Sigmoid colon (tissue), 7 donors: Measurements from ENCODE around the gene ACTR3. TPM values are rescaled to one million over a fixed set of nuclear protein-coding genes. Genes with fewer than 3 reads are reported as not detected.

Experiments used
- DNase-seq: peaks from one replicate; pipeline ENCODE4 v3.0.0-alpha.2; 2019
- H3K27ac ChIP-seq, 4 donors: fragments of 200-600 bp; sonication (generic); one replicate each; pipeline ENCODE4 v1.5.1; 2016 to 2019; ENCODE audit warnings: mild to moderate bottlenecking in 1 of 4
- H3K27me3 ChIP-seq, 3 donors: fragments of 200-600 bp; sonication (generic); one replicate each; pipeline ENCODE4 v1.5.1; 2019; ENCODE audit warnings: mild to moderate bottlenecking in 1 of 3
- H3K36me3 ChIP-seq, 4 donors: fragments of 200-600 bp; sonication (generic); one replicate each; pipeline ENCODE4 v1.5.1; 2016 to 2019
- H3K4me1 ChIP-seq, 4 donors: fragments of 200-600 bp; sonication (generic); one replicate each; pipeline ENCODE4 v1.5.1; 2017 to 2019
- H3K4me3 ChIP-seq, 4 donors: fragments of 200-600 bp; sonication (generic); one replicate each; pipeline ENCODE4 v1.5.1; 2017 to 2019; ENCODE audit warnings: mild to moderate bottlenecking in 2 of 4, moderate library complexity in 1 of 4
- H3K9me3 ChIP-seq, 4 donors: fragments of 200-600 bp in 3 of 4; sonication (generic) in 3 of 4; one replicate each; pipeline versions ENCODE4 v1.5.1 to v1.6.1; 2013 to 2019
- EP300 ChIP-seq, 4 donors: sonication (generic); formaldehyde crosslinking; IDR thresholded peaks; one replicate each; pipeline ENCODE4 v1.6.1; 2017; ENCODE audit warnings: antibody characterized with exemption in 4 of 4
- POLR2A ChIP-seq, 2 donors: fragments of 450-650 bp; IDR thresholded peaks; one replicate each; pipeline ENCODE4 v1.6.1; 2016; ENCODE audit warnings: antibody characterized with exemption in 2 of 2, mild to moderate bottlenecking in 2 of 2, moderate library complexity in 2 of 2
- POLR2AphosphoS5 ChIP-seq, 4 donors: sonication (generic); formaldehyde crosslinking; IDR thresholded peaks; one replicate each; pipeline ENCODE4 v1.6.1; 2017; ENCODE audit warnings: antibody characterized with exemption in 4 of 4
- WGBS, 2 donors: extraction: QIAGEN DNeasy Blood & Tissue Kit; methylation state at CpG; one replicate each; pipeline ENCODE4 v1.1.7; 2013; 5-methylcytosine and 5-hydroxymethylcytosine counted together
- intact Hi-C: fragments of 100-400 bp; cut with DNase I; formaldehyde crosslinking; loops from one replicate; pipeline ENCODE4 v1.15.1; 2023
- polyA plus RNA-seq, 3 donors: library from polyadenylated mRNA; stranded (reverse); fragments of 200-250 nt; gene quantifications; one replicate each; pipeline ENCODE4 v1.2.3, GENCODE V29; 2013
- total RNA-seq, 4 donors: library from RNA; depleted of rRNA; stranded (reverse); fragments of >200 nt; gene quantifications; one replicate each; pipeline ENCODE4 v1.1.0, GENCODE V29; 2016
- TF ChIP-seq, protein P1 (sequence below), 4 experiments: fragments of 450-650 bp in 3 of 4; fragments of 200-600 bp in 1 of 4; IDR thresholded peaks; one replicate each; pipeline ENCODE4 v1.5.1; 2016 to 2019; ENCODE audit warnings: antibody characterized with exemption in 4 of 4, mild to moderate bottlenecking in 3 of 4, moderate library complexity in 2 of 4
- donor health status: healthy with polysubstance abuse.
- donor health status: Bipolar disorder and iron deficiency.
- donor health status: healthy.

The ACTR3 gene
- total and polyA plus RNA-seq, 7 donors: 108 to 178 (median 147) TPM

DNA sequence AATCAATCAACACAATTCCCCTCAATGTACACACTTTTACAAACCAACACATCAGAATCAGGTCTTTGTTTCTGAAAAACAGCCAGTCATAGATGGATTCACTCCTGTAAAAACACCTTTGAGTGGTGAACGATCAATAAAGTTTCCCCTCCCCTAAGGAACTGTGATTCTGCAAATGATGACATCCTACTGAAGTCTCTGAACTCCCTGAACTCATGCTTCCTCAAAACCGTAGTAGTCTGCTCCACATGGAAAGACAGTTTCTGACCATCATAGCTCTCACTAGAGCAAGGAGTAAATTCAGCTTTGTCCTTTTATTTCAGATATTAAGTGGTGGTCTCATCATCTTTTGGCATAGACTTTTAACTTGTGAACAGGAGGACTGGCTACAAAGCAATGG is 43.5 kb upstream of the ACTR3 start:
- Histone ChIP-seq H3K36me3 (no peaks in the 10 kb centered on the region), H3K27ac (no peak overlapping the region), H3K4me3 (no peak overlapping the region), H3K9me3 (no peaks in the 10 kb centered on the region), H3K4me1 (no peaks in the 10 kb centered on the region), H3K27me3 (no peaks in the 10 kb centered on the region)
- intact Hi-C loops: no loop called here
- 78 to 80% methylated on average over 2 of the region's 2 CpGs for WGBS, 2 donors
- no peak for DNase-seq
- TF ChIP-seq POLR2AphosphoS5 (IDR thresholded peaks at IDR 0.05) (no peak), EP300 (IDR thresholded peaks at IDR 0.05) (no peak), POLR2A (IDR thresholded peaks at IDR 0.05) (no peak)
- TF ChIP-seq, protein P1, sequence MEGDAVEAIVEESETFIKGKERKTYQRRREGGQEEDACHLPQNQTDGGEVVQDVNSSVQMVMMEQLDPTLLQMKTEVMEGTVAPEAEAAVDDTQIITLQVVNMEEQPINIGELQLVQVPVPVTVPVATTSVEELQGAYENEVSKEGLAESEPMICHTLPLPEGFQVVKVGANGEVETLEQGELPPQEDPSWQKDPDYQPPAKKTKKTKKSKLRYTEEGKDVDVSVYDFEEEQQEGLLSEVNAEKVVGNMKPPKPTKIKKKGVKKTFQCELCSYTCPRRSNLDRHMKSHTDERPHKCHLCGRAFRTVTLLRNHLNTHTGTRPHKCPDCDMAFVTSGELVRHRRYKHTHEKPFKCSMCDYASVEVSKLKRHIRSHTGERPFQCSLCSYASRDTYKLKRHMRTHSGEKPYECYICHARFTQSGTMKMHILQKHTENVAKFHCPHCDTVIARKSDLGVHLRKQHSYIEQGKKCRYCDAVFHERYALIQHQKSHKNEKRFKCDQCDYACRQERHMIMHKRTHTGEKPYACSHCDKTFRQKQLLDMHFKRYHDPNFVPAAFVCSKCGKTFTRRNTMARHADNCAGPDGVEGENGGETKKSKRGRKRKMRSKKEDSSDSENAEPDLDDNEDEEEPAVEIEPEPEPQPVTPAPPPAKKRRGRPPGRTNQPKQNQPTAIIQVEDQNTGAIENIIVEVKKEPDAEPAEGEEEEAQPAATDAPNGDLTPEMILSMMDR (IDR thresholded peaks at IDR 0.05): no peak

GRCh38 chr2:113847144-113847543 is 42.7 kb upstream of the ACTR3 start:
- no peak for DNase-seq
- Histone ChIP-seq H3K27ac (no peak overlapping the region), H3K4me1 (no peaks in the 10 kb centered on the region), H3K4me3 (no peak overlapping the region), H3K27me3 (no peaks in the 10 kb centered on the region), H3K9me3 (no peaks in the 10 kb centered on the region), H3K36me3 (no peaks in the 10 kb centered on the region)
- intact Hi-C loops: no loop called here
- TF ChIP-seq POLR2AphosphoS5 (IDR thresholded peaks at IDR 0.05) (no peak), POLR2A (IDR thresholded peaks at IDR 0.05) (no peak), EP300 (IDR thresholded peaks at IDR 0.05) (no peak)
- TF ChIP-seq, protein P1 (IDR thresholded peaks at IDR 0.05): no peak
- WGBS, 2 donors: 83 to 90% methylated on average over 4 of the region's 4 CpGs

DNA sequence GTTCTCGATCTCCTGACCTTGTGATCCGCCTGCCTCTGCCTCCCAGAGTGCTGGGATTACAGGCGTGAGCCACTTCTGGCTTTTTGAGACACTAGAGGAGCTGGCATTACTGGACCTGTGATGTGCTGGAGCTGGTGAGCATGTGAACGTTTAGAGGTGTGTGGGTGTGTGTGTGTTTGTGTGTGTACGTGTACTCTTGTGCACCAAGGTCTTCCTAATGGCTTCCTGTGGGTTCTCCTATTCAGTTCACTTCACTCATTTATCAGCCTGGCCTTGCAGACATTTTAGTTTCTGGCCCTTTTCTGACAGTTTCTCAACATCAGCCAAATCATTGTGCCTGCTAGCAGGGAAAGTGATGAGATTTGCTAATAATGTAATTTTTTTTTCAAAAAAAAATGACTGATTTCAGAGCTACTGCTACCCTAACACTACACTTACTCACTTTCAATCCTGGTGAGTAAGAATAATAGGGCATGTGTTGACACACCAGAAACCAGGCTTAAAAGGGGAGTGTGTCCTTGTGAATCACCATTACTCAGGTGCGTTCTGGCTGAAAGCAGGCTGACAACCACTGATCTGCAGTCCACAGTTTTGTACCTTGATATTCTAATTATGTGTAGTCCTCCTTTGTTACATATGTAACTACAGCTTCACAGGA is 41.0 kb upstream of the ACTR3 start:
- Histone ChIP-seq H3K9me3 (no peaks in the 10 kb centered on the region), H3K27me3 (no peaks in the 10 kb centered on the region), H3K36me3 (no peaks in the 10 kb centered on the region), H3K27ac (no peak overlapping the region), H3K4me3 (no peak overlapping the region), H3K4me1 (no peaks in the 10 kb centered on the region)
- 81 to 82% methylated on average over 6 of the region's 6 CpGs for WGBS, 2 donors
- intact Hi-C loops: no loop called here
- DNase-seq: no peak
- TF ChIP-seq EP300 (IDR thresholded peaks at IDR 0.05) (no peak), POLR2AphosphoS5 (IDR thresholded peaks at IDR 0.05) (no peak), POLR2A (IDR thresholded peaks at IDR 0.05) (no peak)
- TF ChIP-seq, protein P1 (IDR thresholded peaks at IDR 0.05): no peak

- intact Hi-C loops: no loop called here
Measured at GRCh38 chr2:113850687-113851086, 39.2 kb upstream of the ACTR3 start.

More at GRCh38 chr2:113850687-113851086, 39.2 kb upstream of the ACTR3 start:
- Histone ChIP-seq H3K4me3 (no peak overlapping the region), H3K27me3 (no peaks in the 10 kb centered on the region), H3K4me1 (no peaks in the 10 kb centered on the region), H3K36me3 (no peaks in the 10 kb centered on the region), H3K27ac (no peak overlapping the region), H3K9me3 (no peaks in the 10 kb centered on the region)
- 87 to 88% methylated on average over 3 of the region's 3 CpGs for WGBS, 2 donors
- DNase-seq: no peak
- TF ChIP-seq POLR2A (IDR thresholded peaks at IDR 0.05) (no peak), POLR2AphosphoS5 (IDR thresholded peaks at IDR 0.05) (no peak), EP300 (IDR thresholded peaks at IDR 0.05) (no peak)
- TF ChIP-seq, protein P1 (IDR thresholded peaks at IDR 0.05): no peak
